GM18909 (cell line): ENCODE results near the gene SLC38A10.

ENCODE experiments used
- ATAC-seq: cut with Tn5 transposase; IDR thresholded peaks from one replicate; pipeline ENCODE4 v1.9.1; 2021; ENCODE audit warnings: mild to moderate bottlenecking; ENCODE audit not compliant: unreplicated experiment, poor library complexity

The SLC38A10 gene

DNA sequence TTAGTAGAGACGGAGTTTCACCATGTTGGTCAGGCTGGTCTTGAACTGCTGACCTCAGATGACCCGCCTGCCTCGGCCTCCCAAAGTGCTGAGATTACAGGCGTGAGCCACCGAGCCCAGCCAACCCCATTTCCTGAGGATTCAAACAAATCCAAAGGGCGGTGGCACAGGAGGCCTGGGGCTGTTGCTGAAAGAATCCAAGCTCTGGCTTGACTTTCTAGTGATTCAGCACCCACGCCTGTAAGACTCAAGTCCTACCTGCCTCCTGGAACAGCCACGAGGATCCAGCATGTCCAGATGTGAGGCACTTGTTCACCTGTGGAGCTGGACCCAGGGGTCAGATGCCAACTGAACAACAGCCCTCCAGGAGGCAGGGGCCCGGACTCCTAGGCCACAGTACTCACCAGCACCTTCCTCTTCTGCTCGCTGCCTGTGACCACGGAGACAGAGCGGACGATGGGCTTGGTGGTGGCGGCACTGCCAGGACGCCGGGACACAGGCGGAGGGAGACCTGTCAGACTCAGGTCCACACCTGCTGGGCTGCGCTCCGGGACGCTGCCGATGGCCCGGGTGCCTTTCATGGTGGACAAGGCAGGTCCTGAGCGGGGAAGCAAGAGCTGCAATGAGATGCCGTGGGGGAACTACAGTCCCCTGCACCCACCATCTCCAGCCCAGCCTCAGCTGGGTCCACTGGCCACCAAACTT, 75.5 kb downstream of the SLC38A10 start:
- ATAC-seq = no peak

DNA sequence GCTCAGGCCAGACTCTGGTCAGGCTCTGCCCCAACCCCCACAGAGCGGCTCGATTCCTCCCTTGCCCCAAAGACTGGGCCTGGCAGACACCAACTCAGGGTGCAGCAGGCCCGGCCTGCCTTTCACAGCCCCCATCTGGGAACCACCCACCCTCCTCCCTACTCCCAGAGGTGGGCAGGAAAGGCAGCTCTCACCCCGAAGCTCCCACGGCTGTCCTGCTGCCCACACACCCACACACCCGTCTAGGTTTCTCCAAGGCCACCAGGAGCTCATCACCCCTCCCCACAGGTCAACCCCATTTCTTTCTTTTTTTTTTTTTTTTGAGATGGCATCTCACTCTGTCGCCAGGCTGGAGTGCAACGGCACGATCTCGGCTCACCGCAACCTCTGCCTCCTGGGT, 76.1 kb downstream of the SLC38A10 start:
- ATAC-seq = no peak

DNA sequence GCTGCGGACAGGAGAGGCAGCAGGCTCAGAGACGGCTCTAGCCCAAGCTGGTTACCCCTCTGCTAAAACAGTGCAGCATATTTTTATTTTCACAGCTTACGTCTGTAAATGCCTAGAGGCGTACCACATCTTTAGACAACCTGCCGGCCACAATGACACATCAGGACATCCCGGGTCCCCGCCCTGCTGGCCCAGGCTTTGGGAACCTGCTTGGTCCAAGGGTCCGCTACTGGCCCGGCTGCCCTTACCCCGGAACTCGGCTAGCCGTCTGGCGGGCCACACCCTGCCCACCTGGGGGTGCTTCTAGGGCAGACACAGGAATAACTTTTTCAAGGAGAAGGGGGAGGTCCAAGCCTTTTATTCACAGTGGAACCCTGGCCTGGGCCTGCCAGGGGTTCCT, 76.6 kb downstream of the SLC38A10 start:
- no peak for ATAC-seq

DNA sequence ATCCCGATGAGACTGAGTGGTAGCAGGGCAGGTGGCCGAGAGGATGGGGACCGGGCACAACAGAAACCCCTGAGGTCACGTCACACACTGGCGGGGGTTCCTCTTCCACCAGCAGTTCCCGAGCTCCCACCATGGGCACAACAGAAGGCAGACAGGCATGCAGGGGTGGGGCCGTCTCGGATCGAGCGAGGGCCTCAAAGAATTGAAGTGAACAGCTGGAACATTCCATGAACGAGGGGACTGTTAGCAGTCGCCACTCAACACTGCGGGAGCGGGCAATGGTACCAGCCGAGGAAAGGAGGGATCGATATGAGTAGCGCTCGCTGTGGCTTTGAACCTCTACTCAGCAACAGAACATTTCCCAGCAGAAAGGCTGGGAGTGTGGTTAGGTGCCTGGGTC, 77.6 kb downstream of the SLC38A10 start:
- ATAC-seq = no peak

DNA sequence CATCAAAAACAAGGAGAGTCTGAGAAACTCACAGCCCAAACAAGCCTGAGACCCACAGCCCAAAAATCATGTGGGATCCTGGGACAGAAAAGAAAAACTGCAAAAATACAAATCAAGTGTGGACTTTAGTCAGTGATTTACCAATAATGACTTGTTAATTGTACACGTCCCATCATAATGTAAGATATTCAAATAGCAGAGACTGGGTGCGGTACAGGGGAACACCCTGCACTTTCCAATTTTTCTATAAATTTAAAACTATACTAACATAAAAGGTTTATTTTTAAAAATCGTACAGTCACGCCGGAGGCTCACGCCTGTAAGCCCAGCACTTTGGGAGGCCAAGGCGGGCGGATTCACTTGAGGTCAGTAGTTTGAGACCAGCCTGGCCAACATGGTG, 81.1 kb downstream of the SLC38A10 start:
- no peak for ATAC-seq

DNA sequence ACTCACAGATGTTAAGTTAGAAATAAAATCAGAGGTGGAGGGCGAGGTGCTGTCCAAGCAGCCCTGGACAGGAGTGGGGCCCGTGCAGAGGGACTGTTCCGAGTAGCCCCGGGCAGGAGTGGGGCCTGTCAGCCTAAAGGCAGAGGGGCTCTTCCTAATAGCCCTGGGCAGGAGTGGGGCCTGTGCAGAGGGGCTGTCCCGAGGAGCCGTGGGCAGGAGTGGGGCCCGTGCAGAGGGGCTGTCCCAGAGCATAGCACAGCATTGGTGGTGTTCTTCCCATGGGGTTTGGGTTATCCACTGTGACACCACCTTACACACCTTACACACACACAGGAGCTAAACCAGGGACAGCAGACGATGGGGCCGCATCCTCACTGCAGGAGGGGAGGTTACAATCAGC, 82.7 kb downstream of the SLC38A10 start:
- no peak for ATAC-seq

DNA sequence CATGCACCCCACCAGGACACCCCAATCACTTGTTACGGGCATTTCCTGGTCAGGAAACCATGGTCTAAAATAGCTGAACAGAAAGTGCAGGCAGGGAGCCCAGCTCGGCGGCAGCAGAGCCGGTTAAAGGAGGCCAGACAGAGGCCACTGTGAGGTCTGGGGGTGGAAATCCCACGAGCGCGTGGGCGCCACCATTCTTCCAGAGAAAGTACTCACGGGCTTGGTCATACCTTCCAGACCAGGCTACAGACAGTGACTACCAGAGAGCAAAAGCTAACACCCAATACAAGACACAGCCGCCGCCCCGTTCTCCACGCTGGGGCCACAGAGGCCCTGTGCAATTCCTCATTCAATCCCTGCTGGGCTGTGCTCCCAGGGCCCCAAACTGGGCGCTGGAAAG, 84.2 kb downstream of the SLC38A10 start:
- no peak for ATAC-seq

DNA sequence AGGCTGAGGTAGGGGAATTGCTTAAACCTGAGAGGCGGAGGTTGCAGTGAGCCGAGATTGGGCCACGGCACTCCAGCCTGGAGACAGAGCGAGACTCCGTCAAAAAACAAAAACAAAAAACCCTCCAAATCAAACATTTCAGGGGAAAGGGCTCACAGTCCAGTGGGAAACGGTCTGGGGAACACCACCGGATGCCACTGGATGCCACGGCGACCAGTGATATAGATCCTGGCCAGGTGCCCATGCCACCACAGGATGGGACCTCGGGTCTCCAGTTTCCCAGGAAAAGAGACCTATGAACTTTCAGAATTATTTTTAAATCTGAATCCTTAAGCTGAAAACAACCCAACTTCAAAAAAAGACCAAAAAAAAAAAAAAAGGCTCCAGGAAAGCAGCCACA, 84.6 kb downstream of the SLC38A10 start:
- no peak for ATAC-seq

DNA sequence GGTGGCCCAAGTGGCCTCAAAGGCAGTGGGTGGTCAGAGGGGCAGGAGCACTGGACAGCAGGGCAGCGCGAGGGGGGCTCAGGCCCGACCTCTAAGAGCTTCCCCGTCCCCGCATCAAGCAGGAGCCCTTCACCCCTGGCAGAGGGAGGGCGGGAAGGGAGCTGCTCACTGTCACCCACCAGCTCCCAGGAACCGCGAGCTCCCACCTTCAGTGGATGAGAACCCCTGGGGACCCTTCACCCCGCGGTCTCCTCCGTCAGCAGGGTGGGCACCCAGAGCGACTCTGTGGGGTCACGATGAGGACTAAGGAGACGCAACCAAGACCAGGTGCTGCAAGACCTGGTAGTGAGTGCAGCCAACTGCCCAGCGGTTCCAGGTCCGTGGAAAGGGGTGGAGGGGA, 86.0 kb downstream of the SLC38A10 start:
- ATAC-seq = no peak

DNA sequence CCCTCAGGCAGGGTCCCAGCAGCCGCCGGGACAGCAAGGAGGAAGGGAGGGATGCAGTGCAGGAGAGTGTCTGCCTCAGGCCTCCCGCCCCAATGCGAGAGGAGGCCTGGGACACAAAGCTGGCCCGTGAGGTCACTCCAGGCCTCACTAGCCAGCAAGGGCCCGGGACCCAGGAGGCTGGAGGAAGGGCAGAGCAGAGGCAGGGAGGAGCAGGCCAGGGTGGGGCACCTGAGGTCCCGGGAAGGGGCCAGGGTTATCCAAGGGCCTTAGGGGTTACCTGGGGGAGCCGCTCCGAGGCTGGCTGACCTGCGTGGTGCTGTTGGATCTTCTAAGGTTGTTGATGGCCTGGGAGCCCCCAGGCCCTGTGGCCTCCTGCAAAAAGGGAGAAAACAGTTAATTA, 86.5 kb downstream of the SLC38A10 start:
- ATAC-seq = no peak

DNA sequence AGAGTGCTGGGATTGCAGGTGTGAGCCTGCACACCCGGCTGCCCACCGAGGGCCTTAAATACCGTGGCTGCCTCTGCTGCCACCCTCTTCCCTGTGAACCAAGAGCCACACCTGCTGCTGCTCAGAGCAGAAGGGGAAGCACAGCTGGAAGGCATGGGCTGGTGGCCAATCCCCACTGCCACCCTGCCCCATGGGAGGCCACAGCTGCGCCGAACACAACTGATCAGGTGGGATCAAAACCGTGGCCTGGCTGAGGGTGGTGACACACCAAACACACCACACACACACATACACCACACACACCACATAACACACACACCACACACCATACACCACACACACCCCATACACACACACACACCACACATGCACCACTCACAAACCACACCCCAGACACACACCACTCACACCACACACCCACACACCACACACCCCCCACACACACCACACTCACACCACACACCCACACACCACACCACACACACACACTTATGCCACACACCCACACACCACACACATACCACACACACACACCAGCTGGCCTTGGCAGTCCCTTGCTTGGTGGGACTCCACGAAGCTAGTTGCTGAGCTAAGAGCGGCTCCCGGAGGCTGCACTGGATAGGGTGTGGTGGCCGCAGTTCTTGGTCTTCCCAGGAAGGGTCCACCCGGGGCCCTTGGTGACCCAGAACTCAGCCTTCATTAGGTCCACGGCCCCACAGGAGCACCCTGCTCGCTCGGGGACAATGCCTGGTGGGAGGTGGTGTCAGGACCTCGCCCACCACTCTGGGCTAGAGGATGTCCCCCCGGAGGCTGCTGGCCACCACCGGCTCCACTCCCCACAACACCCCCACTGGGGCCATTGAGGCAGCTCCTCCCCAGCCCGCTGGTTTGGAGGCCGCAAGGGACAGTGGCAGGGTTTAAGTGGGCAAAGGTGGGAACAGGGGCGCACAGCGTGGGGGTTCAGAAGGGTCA, 87.2 kb downstream of the SLC38A10 start:
- ATAC-seq = no peak

DNA sequence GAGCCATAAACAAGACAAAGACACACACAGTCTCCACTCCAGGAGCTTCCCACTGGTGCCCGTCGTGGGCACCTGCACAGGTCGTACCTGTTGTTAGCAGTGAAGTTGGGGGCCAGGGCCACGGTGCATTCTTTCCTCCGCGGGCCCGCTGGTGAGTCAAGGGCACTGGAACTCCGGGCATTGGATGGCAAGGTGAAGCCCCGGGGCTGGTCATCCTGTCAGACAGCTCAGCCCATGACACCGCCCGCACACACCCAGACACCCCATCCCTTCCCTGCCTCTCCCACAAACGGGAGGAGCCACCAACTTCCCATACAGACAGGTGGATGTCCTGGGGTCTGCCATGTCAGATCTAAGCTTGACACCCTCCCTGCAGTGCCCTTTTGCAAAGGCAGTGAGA, 88.5 kb downstream of the SLC38A10 start:
- no peak for ATAC-seq

DNA sequence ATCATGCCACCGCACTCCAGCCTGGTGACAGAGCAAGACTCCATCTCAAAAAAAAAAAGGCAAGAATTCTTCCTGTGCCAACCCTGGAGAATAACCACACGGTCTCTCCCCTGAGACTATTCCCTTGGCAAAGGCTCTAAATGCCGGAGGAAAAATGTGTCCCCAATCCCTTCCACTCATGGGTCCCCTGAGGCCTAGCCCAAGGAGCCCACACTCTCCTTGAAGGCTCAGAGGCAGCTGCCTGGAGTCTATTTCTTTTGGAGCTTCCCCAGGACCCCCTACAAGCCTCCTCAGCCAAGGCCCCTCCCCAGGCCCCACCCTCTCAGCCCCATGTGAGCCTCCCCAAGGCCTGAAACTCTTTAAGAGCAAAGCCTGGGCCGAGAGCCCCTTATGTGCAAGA, 88.9 kb downstream of the SLC38A10 start:
- ATAC-seq = no peak

DNA sequence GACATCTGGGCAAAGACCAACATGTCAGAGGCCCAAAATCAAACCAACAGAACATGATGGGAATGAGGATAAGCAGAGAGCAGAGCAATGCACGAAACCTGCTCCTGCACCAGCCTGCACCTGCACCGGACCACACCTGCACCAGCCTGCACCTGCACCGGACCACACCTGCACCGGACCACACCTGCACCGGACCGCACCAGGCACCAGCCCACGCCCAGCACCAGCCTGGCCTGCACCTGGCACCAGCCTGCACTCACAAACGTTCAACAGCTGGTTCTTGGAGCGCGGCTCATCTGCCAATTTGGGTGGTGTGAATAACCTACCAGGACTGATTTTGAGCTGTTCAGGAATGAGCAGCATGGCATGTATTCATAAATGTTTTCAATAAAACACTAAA, 90.5 kb downstream of the SLC38A10 start:
- ATAC-seq = no peak

DNA sequence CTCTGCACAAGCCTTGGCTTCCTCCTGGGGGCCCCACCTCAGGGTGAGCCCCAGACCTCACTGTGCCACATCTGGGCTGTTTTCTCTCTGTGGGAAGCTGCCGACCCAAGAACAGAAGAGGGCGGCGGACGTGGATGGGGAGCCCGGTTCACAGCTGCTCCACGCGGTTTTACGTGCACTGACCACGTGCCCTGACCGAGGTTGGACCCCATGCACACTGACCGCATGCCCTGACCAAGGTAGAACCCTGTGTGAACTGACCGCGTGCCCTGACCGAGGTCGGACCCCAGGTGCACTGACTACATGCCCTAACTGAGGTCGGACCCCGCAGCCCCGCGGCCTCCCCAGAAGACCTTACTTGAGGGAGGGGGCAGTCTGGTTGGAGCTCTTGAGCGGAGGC, 92.0 kb downstream of the SLC38A10 start:
- no peak for ATAC-seq

DNA sequence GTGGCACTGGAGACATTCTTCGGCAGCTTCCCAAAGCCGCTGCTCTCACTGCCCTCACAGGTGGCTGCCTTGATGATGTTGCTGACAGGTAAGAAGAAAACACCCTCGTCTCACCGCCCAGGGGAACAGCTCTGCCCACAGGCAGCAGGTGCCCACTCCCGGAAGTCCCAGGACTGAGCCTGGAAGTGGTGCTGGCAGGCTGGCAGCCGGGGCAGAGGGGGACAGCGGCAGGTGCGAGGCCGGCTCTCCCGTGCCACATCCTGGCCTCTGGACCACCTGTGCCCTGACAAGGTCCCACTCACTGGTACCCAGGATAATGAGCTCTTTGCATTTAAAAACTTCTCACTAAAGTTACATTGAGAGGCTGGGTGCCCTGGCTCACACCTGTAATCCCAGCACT, 92.8 kb downstream of the SLC38A10 start:
- ATAC-seq = no peak

DNA sequence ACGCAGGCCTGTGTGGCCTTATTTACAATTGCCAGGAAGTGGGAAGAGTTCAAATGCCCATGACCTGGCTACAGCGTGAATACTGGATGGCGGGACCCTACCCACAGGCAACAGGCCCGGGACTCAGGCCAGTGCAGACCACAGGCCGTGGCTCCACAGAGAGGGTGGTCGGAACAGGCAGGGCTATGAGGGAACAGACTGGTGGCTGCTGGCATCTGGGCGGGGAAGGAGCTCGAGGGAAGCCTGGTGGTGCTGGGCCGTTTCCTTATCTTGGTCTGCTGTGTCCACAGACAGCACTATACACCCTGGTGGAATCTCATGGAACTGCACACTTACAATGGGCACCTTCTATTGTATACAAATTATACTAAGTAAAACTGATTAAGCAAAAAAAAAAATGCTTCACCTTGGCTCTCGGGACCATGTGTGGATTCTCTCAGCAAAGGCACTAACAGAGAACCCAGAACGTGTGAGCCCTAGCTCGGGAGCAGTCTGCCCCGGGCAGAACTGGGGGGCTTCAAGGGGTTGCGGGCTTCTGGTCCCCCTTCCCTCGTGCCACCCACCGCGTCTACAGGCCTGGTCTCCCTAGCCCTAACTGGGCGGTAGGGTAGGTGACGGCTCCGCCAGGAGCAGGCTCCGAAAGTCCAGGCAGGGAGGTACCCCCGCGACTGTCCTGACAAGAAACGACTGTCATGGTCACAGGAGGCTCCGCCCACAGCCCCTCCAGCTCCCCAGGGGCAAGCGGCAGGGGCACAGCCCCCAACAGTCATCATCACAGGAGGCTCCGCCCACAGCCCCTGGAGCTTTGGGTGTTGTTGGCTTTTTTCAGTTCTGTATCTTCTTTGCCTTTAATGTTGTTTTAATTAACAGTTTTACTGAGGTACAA, 94.2 kb downstream of the SLC38A10 start:
- no peak for ATAC-seq

DNA sequence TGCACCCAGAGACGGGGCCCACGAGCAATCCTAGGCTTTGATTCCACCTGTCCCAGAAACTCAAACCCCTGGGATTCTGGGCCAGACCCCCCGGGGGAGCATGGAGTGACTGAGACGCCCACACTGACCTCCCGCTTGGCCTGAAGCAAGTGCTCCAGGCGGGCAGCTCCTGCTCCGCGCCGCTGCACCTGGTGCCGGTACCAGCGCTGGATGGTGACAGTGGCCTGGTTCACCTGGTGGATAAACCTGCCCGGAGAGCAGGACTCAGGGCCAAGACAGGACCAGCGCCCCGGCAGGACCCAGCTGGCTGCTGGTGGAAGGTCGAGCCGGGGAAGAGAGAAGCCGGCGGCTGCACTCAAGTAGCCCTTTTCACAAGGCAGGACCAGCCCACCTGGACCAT, 94.9 kb downstream of the SLC38A10 start:
- no peak for ATAC-seq

DNA sequence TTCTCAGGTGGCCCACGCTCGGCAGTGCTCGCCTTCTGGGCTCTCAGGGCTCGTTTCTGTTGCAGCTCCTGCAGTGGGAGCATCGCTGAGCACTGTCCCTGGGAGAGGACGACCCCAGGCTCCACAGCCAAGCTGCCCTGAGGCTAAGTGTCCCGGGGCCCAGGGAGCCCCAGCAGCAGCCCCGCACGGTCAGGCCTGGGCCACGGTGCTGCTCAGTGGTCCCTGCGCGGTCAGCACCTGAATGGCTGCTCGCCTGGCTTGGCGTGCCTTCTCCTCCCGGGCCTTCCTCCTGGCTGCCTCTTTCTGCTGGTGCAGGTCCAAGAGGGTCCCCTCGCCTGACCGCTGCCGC, 95.7 kb downstream of the SLC38A10 start:
- no peak for ATAC-seq

DNA sequence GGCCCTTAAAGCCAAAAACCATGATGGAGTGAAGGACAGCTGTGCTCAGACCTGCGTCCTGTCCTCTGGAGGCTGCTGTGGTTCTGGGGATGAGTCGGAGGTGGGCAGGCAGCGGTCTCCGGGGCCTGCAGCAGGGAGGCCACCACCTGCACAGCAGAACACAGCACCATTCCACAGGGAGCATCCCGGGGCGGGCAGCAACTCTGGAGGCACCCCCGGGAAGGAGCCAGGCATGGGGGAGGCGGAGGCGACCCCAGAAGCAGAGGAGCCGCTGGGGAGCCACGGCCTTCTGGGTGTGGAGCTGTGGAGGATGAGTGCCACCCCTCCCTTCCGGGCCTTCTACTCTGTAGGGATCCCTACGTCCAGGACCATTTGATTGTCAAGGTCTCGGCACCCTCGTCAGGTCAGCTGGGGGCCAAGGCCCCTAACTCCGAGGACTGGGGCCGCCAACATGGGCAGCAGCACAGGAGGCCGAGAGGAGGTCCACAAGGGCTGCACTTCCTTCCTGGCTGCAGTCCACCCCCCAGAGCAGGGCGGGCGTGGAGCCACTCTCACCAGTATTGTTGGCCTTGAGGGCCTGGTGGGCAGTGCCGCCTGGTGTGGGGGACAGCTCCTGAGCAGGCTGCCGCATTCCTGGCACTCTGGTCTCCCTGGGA, 96.2 kb downstream of the SLC38A10 start:
- ATAC-seq = no peak
